H9 (cell line): ENCODE data around the gene ZNF229. TPM values are rescaled to one million over a fixed set of nuclear protein-coding genes. Genes with fewer than 3 reads are reported as not detected.

Experiments
- DNase-seq: peaks from one replicate; pipeline ENCODE4 v3.0.0-alpha.2; 2017
- H2AFZ ChIP-seq: one replicate; pipeline ENCODE4 v1.6.1; 2013; ENCODE audit warnings: mild to moderate bottlenecking, low read length, control low read depth, moderate library complexity
- H2AK5ac ChIP-seq: 2 replicates; pipeline ENCODE4 v1.6.1; 2013; ENCODE audit warnings: low read length, control low read depth, mixed read lengths; ENCODE audit not compliant: insufficient read length
- H2BK120ac ChIP-seq: one replicate; pipeline ENCODE4 v1.6.1; 2013; ENCODE audit warnings: low read depth, mild to moderate bottlenecking, low read length, control low read depth, inconsistent platforms; ENCODE audit not compliant: poor library complexity, severe bottlenecking
- H2BK12ac ChIP-seq: 2 replicates; pipeline ENCODE4 v1.6.1; 2013; ENCODE audit warnings: low read length, control low read depth, mixed read lengths, low read depth; ENCODE audit not compliant: insufficient read length
- H2BK15ac ChIP-seq: 2 replicates; pipeline ENCODE4 v1.6.1; 2013; ENCODE audit warnings: low read depth, low read length, control low read depth
- H2BK20ac ChIP-seq: one replicate; pipeline ENCODE4 v1.6.1; 2013; ENCODE audit warnings: low read depth, mild to moderate bottlenecking, low read length, control low read depth, inconsistent platforms; ENCODE audit not compliant: poor library complexity, severe bottlenecking
- H2BK5ac ChIP-seq: 2 replicates; pipeline ENCODE4 v1.6.1; 2013; ENCODE audit warnings: low read length, control low read depth, mixed read lengths; ENCODE audit not compliant: insufficient read length
- H3K14ac ChIP-seq: 2 replicates; pipeline ENCODE4 v1.6.1; 2013; ENCODE audit warnings: low read length, control low read depth; ENCODE audit not compliant: insufficient read depth
- H3K18ac ChIP-seq: 2 replicates; pipeline ENCODE4 v1.6.1; 2013; ENCODE audit warnings: low read depth, mild to moderate bottlenecking, mixed read lengths, low read length, control low read depth; ENCODE audit not compliant: insufficient read length
- H3K23ac ChIP-seq: 2 replicates; pipeline ENCODE4 v1.6.1; 2013; ENCODE audit warnings: low read length, control low read depth, mixed read lengths, low read depth; ENCODE audit not compliant: insufficient read length
- H3K23me2 ChIP-seq: 2 replicates; pipeline ENCODE4 v1.6.1; 2013; ENCODE audit warnings: low read depth, mild to moderate bottlenecking, mixed read lengths, low read length, control low read depth; ENCODE audit not compliant: insufficient read length, poor library complexity, severe bottlenecking
- H3K27ac ChIP-seq: 2 replicates; pipeline ENCODE4 v1.5.1; 2013; ENCODE audit warnings: low read length, control low read depth, mixed read lengths, low read depth; ENCODE audit not compliant: insufficient read length
- H3K27me3 ChIP-seq: 2 replicates; pipeline ENCODE4 v1.6.1; 2013; ENCODE audit warnings: low read length, control low read depth, inconsistent platforms; ENCODE audit not compliant: insufficient read depth
- H3K4ac ChIP-seq: 2 replicates; pipeline ENCODE4 v1.6.1; 2013; ENCODE audit warnings: low read depth, mild to moderate bottlenecking, control low read depth, inconsistent platforms, low read length, moderate library complexity
- H3K4me1 ChIP-seq: 2 replicates; pipeline ENCODE4 v1.6.1; 2013; ENCODE audit warnings: low read length, control low read depth, inconsistent platforms; ENCODE audit not compliant: insufficient read depth
- H3K4me2 ChIP-seq: 2 replicates; pipeline ENCODE4 v1.6.1; 2013; ENCODE audit warnings: low read length, control low read depth, mixed read lengths; ENCODE audit not compliant: insufficient read length, insufficient read depth
- H3K56ac ChIP-seq: 2 replicates; pipeline ENCODE4 v1.6.1; 2013; ENCODE audit warnings: low read depth, mild to moderate bottlenecking, mixed read lengths, low read length, control low read depth; ENCODE audit not compliant: insufficient read length
- H3K79me1 ChIP-seq: 2 replicates; pipeline ENCODE4 v1.6.1; 2013; ENCODE audit warnings: low read depth, mild to moderate bottlenecking, moderate library complexity, low read length, control low read depth, inconsistent platforms; ENCODE audit not compliant: insufficient read depth, poor library complexity, severe bottlenecking
- H3K79me2 ChIP-seq: 2 replicates; pipeline ENCODE4 v1.6.1; 2013; ENCODE audit warnings: low read length, control low read depth, inconsistent platforms; ENCODE audit not compliant: insufficient read depth
- H3K9ac ChIP-seq: 2 replicates; pipeline ENCODE4 v1.6.1; 2013; ENCODE audit warnings: low read length, control low read depth, mixed read lengths; ENCODE audit not compliant: insufficient read length; ENCODE audit errors: extremely low read depth
- H3K9me3 ChIP-seq: one replicate; pipeline ENCODE4 v1.6.1; 2013; ENCODE audit warnings: low read depth, low read length, inconsistent platforms; ENCODE audit not compliant: control insufficient read depth
- H3T11ph ChIP-seq: one replicate; pipeline ENCODE4 v1.6.1; 2013; ENCODE audit warnings: mild to moderate bottlenecking, low read length, control low read depth, inconsistent platforms
- H4K20me1 ChIP-seq: one replicate; pipeline ENCODE4 v1.6.1; 2013; ENCODE audit not compliant: control insufficient read depth, insufficient read length, insufficient read depth
- H4K5ac ChIP-seq: 2 replicates; pipeline ENCODE4 v1.6.1; 2013; ENCODE audit warnings: low read depth, mild to moderate bottlenecking, mixed read lengths, low read length, control low read depth; ENCODE audit not compliant: insufficient read length
- H4K8ac ChIP-seq: replicated peaks from 2 replicates; pipeline ENCODE4 v1.6.1; 2013; ENCODE audit warnings: low read length, control low read depth, mixed read lengths, low read depth; ENCODE audit not compliant: insufficient read length
- H4K91ac ChIP-seq: 2 replicates; pipeline ENCODE4 v1.6.1; 2013; ENCODE audit warnings: low read depth, mild to moderate bottlenecking, moderate library complexity, mixed read lengths, low read length, control low read depth; ENCODE audit not compliant: insufficient read length
- H3K27ac Mint-ChIP-seq, 3 experiments: 2 replicates in 2 of 3; 3 replicates in 1 of 3; pipeline ENCODE4 v1.8.0; 2020 to 2021; ENCODE audit warnings: mixed read lengths in 3 of 3, mild to moderate bottlenecking in 1 of 3, moderate library complexity in 1 of 3
- H3K27me3 Mint-ChIP-seq: 2 replicates; pipeline ENCODE4 v1.8.0; 2021; ENCODE audit warnings: low read depth, mild to moderate bottlenecking, moderate library complexity, mixed read lengths
- H3K36me3 Mint-ChIP-seq, 3 experiments: 2 replicates in 2 of 3; 3 replicates in 1 of 3; pipeline ENCODE4 v1.8.0; 2020 to 2021; ENCODE audit warnings: low read depth in 3 of 3, mixed read lengths in 3 of 3; ENCODE audit not compliant: insufficient read depth in 1 of 3
- H3K4me1 Mint-ChIP-seq, 2 experiments: 2 replicates each; pipeline ENCODE4 v1.8.0; 2020; ENCODE audit warnings: mixed read lengths in 2 of 2
- H3K4me3 Mint-ChIP-seq, 2 experiments: 2 replicates in 1 of 2; 3 replicates in 1 of 2; pipeline ENCODE4 v1.8.0; 2020 to 2021; ENCODE audit warnings: mild to moderate bottlenecking in 2 of 2, mixed read lengths in 2 of 2, moderate library complexity in 1 of 2
- H3K9me3 Mint-ChIP-seq, 2 experiments: 2 replicates in 1 of 2; 3 replicates in 1 of 2; pipeline ENCODE4 v1.8.0; 2020; ENCODE audit warnings: mild to moderate bottlenecking in 2 of 2, mixed read lengths in 2 of 2, moderate library complexity in 1 of 2
- CTCF ChIP-seq: fragments of 200-600 bp; sonication (generic); conservative IDR thresholded peaks from 3 replicates; pipeline ENCODE4 v1.8.0; 2021; ENCODE audit warnings: antibody characterized with exemption, mild to moderate bottlenecking
- WGBS: extraction: QIAGEN DNeasy Blood & Tissue Kit; methylation state at CpG from one replicate; pipeline ENCODE4 v1.1.7; 2013; ENCODE audit warnings: missing lambda C conversion rate, low lambda C conversion rate, mixed read lengths; ENCODE audit not compliant: insufficient read length; ENCODE audit errors: extremely low coverage; 5-methylcytosine and 5-hydroxymethylcytosine counted together
- total RNA-seq: library from RNA; stranded (reverse); gene quantifications from 2 replicates; pipeline ENCODE4 v1.2.1, GENCODE V29; 2021

ZNF229 gene
- total RNA-seq, 1 experiment from 2014 or later: 7.4 TPM

GRCh38 chr19:44451687-44452086 is 3.4 kb upstream of the ZNF229 start:
- Mint-ChIP-seq H3K9me3 (peaks cover 72 to 87% of the 10 kb centered on the region in 2 experiments), H3K4me3 (no peak overlapping the region), H3K36me3 (peaks cover 10 to 47% (median 23%) of the 10 kb centered on the region in 3 experiments; a peak in 6 of 7 replicates), H3K4me1 (peaks cover 2 to 3% of the 10 kb centered on the region in 2 experiments; a peak in 2 of 4 replicates), H3K27ac (no peak overlapping the region), H3K27me3 (peaks cover 15% of the 10 kb centered on the region)
- Histone ChIP-seq H3K9ac (no peak overlapping the region), H3K18ac (no peak overlapping the region), H2BK120ac (no peak overlapping the region), H3K79me2 (no peaks in the 10 kb centered on the region), H3K23me2 (peaks cover 6% of the 10 kb centered on the region), H4K8ac (no peak overlapping the region), H3K56ac (no peak overlapping the region), H3T11ph (no peak overlapping the region), H2BK20ac (no peak overlapping the region), H3K27ac (no peak overlapping the region), H3K23ac (no peak overlapping the region), H3K14ac (no peak overlapping the region), H3K27me3 (no peaks in the 10 kb centered on the region), H3K9me3 (peaks cover 29% of the 10 kb centered on the region), H2AFZ (no peak overlapping the region), H2BK15ac (no peak overlapping the region), H3K4ac (no peak overlapping the region), H3K4me1 (0 out of 2 replicates have a peak, but pooled peaks cover 2% of the 10 kb centered on the region), H3K79me1 (no peaks in the 10 kb centered on the region), H4K91ac (no peak overlapping the region), H2BK12ac (no peak overlapping the region), H3K4me2 (no peak overlapping the region), H2AK5ac (no peak overlapping the region), H4K20me1 (no peaks in the 10 kb centered on the region), H4K5ac (no peak overlapping the region), H2BK5ac (no peak overlapping the region)
- no peak for TF ChIP-seq CTCF
- no peak for DNase-seq
- WGBS: no CpG with 5 or more reads among the region's 18 CpGs
